Stimulated activated CD4-positive, alpha-beta T cell treated with anti-CD3 and anti-CD28 coated beads, Interleukin-4, amount 100 ng/mL, for 4 hours (primary cell): ENCODE measurements around the gene VSTM2L.

Experiments
- DNase-seq, 2 experiments: peaks; one replicate each; pipeline ENCODE4 v3.0.0-alpha.2; 2020

Gene VSTM2L

GRCh38 chr20:37878835-37879599 is 23.9 kb upstream of the VSTM2L start:
- no peak for DNase-seq

GRCh38 chr20:37879843-37880242 is 23.1 kb upstream of the VSTM2L start:
- DNase-seq = no peak

- no peak for DNase-seq
Measured at GRCh38 chr20:37880726-37881591, 22.0 kb upstream of the VSTM2L start.

GRCh38 chr20:37881601-37882343 is 21.2 kb upstream of the VSTM2L start:
- DNase-seq = no peak

- DNase-seq = no peak
Measured at GRCh38 chr20:37882961-37883712, 19.8 kb upstream of the VSTM2L start.

GRCh38 chr20:37885042-37885441 is 17.9 kb upstream of the VSTM2L start:
- no peak for DNase-seq

GRCh38 chr20:37885593-37886503 is 17.1 kb upstream of the VSTM2L start:
- no peak for DNase-seq

GRCh38 chr20:37886851-37887297 is 16.1 kb upstream of the VSTM2L start:
- DNase-seq = no peak

GRCh38 chr20:37888641-37889040 is 14.3 kb upstream of the VSTM2L start:
- DNase-seq = no peak

GRCh38 chr20:37890108-37890507 is 12.8 kb upstream of the VSTM2L start:
- DNase-seq = no peak

- no peak for DNase-seq
Measured at GRCh38 chr20:37890643-37891042, 12.3 kb upstream of the VSTM2L start.

GRCh38 chr20:37892001-37892400 is 10.9 kb upstream of the VSTM2L start:
- DNase-seq = no peak

- no peak for DNase-seq
Measured at GRCh38 chr20:37893566-37894241, 9.2 kb upstream of the VSTM2L start.

GRCh38 chr20:37894454-37894853 is 8.5 kb upstream of the VSTM2L start:
- DNase-seq = no peak

GRCh38 chr20:37895166-37895565 is 7.8 kb upstream of the VSTM2L start:
- no peak for DNase-seq

- no peak for DNase-seq
Measured at GRCh38 chr20:37896932-37897548, 5.9 kb upstream of the VSTM2L start.

GRCh38 chr20:37898233-37899104 is 4.5 kb upstream of the VSTM2L start:
- DNase-seq = no peak

- no peak for DNase-seq
Measured at GRCh38 chr20:37899105-37900045, 3.6 kb upstream of the VSTM2L start.
